Caco-2 (cell line): ENCODE measurements around the gene SPINT3. TPM values are rescaled to one million over a fixed set of nuclear protein-coding genes. Genes with fewer than 3 reads are reported as not detected.
"Not testable (repeated sequence)": the region's sequence is repeated elsewhere in the genome, so short reads cannot be mapped to it uniquely, and the experiment has no call there.

Source experiments
- BruUV-seq: library from RNA; stranded (reverse); fragments of 400-500 nt; replicated peaks from 2 replicates; lab custom pipeline; 2021; lab: Mats Ljungman, UMichigan
- CTCF ChIA-PET: fragments of 300-600 bp; sonication (Branson Sonifier 250); formaldehyde crosslinking; loops from one replicate; lab custom pipeline; 2022; ENCODE audit warnings: antibody characterized with exemption; lab: Charles Lee
- POLR2A ChIA-PET: fragments of 300-600 bp; sonication (Branson Sonifier 250); formaldehyde crosslinking; loops from one replicate; lab custom pipeline; 2022; ENCODE audit warnings: antibody characterized with exemption; lab: Charles Lee
- DNase-seq, 2 experiments: peaks; one replicate each; pipeline versions ENCODE4 v3.0.0 to v3.0.0-alpha.2; 2020 to 2022
- H3K27me3 ChIP-seq: replicated peaks from 2 replicates; pipeline ENCODE4 v1.6.0; 2011; ENCODE audit warnings: low read length; ENCODE audit not compliant: control insufficient read depth, insufficient read depth
- H3K36me3 ChIP-seq: 2 replicates; pipeline ENCODE4 v1.5.1; 2011; ENCODE audit warnings: low read length; ENCODE audit not compliant: control insufficient read depth, insufficient read depth
- H3K4me1 ChIP-seq: fragments of 250-450 bp; sonication (Bioruptor Pico); 2 replicates; pipeline ENCODE4 v1.5.1; 2020; ENCODE audit warnings: mild to moderate bottlenecking
- H3K4me3 ChIP-seq: 2 replicates; pipeline ENCODE4 v1.5.1; 2011; ENCODE audit warnings: low read depth, mild to moderate bottlenecking, control low read depth, low read length
- H3K9me3 ChIP-seq: fragments of 250-450 bp; sonication (Bioruptor Pico); 2 replicates; pipeline ENCODE4 v1.5.1; 2020; ENCODE audit warnings: mild to moderate bottlenecking, moderate library complexity
- H3K27ac Mint-ChIP-seq: one replicate; pipeline ENCODE4 v1.8.0; 2022; ENCODE audit warnings: mixed read lengths; ENCODE audit not compliant: unreplicated experiment
- H3K27me3 Mint-ChIP-seq: one replicate; pipeline ENCODE4 v1.8.0; 2022; ENCODE audit warnings: mixed read lengths; ENCODE audit not compliant: insufficient read depth, unreplicated experiment
- H3K36me3 Mint-ChIP-seq: one replicate; pipeline ENCODE4 v1.8.0; 2022; ENCODE audit warnings: mild to moderate bottlenecking, mixed read lengths; ENCODE audit not compliant: insufficient read depth, unreplicated experiment
- H3K4me1 Mint-ChIP-seq: one replicate; pipeline ENCODE4 v1.8.0; 2022; ENCODE audit warnings: low read depth, mixed read lengths; ENCODE audit not compliant: unreplicated experiment
- H3K4me3 Mint-ChIP-seq: one replicate; pipeline ENCODE4 v1.8.0; 2022; ENCODE audit warnings: mild to moderate bottlenecking, moderate library complexity, mixed read lengths; ENCODE audit not compliant: unreplicated experiment
- H3K9me3 Mint-ChIP-seq: one replicate; pipeline ENCODE4 v1.8.0; 2022; ENCODE audit warnings: mixed read lengths; ENCODE audit not compliant: unreplicated experiment
- intact Hi-C: fragments of 100-400 bp; cut with micrococcal nuclease; formaldehyde crosslinking; loops from one replicate; pipeline ENCODE4 v1.10.0; 2022; ENCODE audit not compliant: unreplicated experiment
- total RNA-seq: library from RNA; stranded (reverse); gene quantifications from 2 replicates; pipeline ENCODE4 v1.2.3, GENCODE V29; 2022
- TF ChIP-seq, protein P1 (sequence below), 2 experiments: fragments of 200-600 bp in 1 of 2; IDR thresholded peaks; 1 replicate in 1 of 2; 2 replicates in 1 of 2; pipeline versions ENCODE4 v1.5.1 to v1.8.0; 2011 to 2022; ENCODE audit warnings: antibody characterized with exemption in 1 of 2, control low read depth in 1 of 2, inconsistent platforms in 1 of 2, low read depth in 1 of 2, low read length in 1 of 2, mild to moderate bottlenecking in 1 of 2, moderate library complexity in 1 of 2; ENCODE audit not compliant: insufficient read depth in 1 of 2, severe bottlenecking in 1 of 2, unreplicated experiment in 1 of 2

SPINT3 gene
- total RNA-seq, 1 experiment from 2014 or later = not detected

DNA sequence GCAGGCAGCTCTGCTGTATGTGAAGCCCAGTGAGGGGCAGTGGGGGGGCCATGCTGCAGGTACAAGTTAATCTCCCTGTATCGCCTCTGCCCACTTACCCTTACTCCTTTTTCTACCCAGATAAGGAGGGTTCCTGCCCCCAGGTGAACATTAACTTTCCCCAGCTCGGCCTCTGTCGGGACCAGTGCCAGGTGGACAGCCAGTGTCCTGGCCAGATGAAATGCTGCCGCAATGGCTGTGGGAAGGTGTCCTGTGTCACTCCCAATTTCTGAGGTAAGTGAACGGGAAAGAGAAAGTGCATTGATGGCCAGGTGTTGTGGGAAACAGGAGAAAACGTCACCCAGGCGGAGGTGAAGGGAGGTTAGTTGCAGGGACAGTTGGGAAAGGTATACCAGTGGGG is 35.6 kb downstream of the SPINT3 start:
- Mint-ChIP-seq H3K4me3 (no peak overlapping the region), H3K4me1 (no peaks in the 10 kb centered on the region), H3K27me3 (peaks cover 16% of the 10 kb centered on the region), H3K27ac (no peak overlapping the region), H3K9me3 (no peaks in the 10 kb centered on the region), H3K36me3 (no peaks in the 10 kb centered on the region)
- TF ChIP-seq, protein P1, sequence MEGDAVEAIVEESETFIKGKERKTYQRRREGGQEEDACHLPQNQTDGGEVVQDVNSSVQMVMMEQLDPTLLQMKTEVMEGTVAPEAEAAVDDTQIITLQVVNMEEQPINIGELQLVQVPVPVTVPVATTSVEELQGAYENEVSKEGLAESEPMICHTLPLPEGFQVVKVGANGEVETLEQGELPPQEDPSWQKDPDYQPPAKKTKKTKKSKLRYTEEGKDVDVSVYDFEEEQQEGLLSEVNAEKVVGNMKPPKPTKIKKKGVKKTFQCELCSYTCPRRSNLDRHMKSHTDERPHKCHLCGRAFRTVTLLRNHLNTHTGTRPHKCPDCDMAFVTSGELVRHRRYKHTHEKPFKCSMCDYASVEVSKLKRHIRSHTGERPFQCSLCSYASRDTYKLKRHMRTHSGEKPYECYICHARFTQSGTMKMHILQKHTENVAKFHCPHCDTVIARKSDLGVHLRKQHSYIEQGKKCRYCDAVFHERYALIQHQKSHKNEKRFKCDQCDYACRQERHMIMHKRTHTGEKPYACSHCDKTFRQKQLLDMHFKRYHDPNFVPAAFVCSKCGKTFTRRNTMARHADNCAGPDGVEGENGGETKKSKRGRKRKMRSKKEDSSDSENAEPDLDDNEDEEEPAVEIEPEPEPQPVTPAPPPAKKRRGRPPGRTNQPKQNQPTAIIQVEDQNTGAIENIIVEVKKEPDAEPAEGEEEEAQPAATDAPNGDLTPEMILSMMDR (IDR thresholded peaks at IDR 0.05; ENCODE audit: insufficient read depth in 1 of 2, low read depth in 1 of 2, low read length in 1 of 2, severe bottlenecking in 1 of 2, unreplicated experiment in 1 of 2) = no peak
- DNase-seq = no peak
- POLR2A ChIA-PET = no interaction called here
- Histone ChIP-seq H3K9me3 (peaks cover 11% of the 10 kb centered on the region), H3K36me3 (no peaks in the 10 kb centered on the region), H3K4me1 (no peaks in the 10 kb centered on the region), H3K27me3 (peaks cover 4% of the 10 kb centered on the region; the same call in 1 of the 2 replicates), H3K4me3 (no peak overlapping the region)
- CTCF ChIA-PET = no interaction called here
- intact Hi-C loops = no loop called here
- BruUV-seq = no TSS peak

DNA sequence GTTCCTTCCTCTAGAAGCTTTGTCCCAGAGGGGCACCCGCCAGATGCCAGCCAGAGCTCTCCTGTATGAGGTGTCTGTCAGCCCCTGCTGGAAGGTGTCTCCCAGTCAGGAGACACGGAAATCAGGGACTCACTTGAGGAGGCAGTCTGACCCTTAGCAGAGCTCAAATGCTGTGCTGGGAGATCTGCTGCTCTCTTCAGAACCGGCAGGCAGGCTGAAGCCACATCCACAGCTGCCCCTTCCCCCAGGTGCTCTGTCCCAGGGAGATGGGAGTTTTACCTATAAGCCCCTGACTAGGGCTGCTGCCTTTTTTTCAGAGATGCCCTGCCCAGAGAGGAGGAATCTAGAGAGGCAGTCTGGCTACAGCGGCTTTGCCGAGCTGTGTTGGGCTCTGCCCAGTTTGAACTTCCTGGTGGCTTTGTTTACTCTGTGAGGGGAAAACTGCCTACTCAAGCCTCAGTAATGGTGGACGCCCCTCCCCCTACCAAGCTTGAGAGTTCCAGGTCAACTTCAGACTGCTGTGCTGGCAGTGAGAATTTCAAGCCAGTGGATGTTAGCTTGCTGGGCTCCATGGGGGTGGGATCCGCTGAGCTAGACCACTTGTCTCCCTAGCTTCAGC is 37.8 kb downstream of the SPINT3 start:
- H3K4me1 Mint-ChIP-seq, intact Hi-C loops, H3K4me3 ChIP-seq, DNase-seq, H3K36me3 Mint-ChIP-seq, H3K9me3 Mint-ChIP-seq, H3K4me3 Mint-ChIP-seq, H3K36me3 ChIP-seq, H3K27me3 ChIP-seq, H3K27ac Mint-ChIP-seq, H3K4me1 ChIP-seq, POLR2A ChIA-PET, BruUV-seq: not testable (repeated sequence)
- H3K27me3 Mint-ChIP-seq = peaks cover 22% of the 10 kb centered on the region
- peaks cover 11% of the 10 kb centered on the region for H3K9me3 ChIP-seq
- CTCF ChIA-PET = interaction anchor here (0.5 to 0.8 kb wide), 2 partner anchors 85 to 294 kb away, joined by 7 to 8 read pairs; no protein-coding TSS in a partner anchor

DNA sequence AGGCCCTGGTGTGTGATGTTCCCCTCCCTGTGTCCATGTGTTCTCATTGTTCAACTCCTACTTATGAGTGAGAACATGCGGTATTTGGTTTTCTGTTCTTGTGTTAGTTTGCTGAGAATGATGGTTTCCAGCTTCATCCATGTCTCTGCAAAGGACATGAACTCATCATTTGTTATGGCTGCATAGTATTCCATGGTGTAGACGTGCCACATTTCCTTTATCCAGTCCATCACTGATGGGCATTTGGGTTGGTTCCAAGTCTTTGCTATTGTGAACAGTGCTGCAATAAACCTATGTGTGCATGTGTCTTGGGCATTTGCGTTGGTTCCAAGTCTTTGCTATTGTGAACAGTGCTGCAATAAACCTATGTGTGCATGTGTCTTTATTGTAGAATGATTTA is 43.1 kb downstream of the SPINT3 start:
- BruUV-seq, CTCF ChIA-PET: not testable (repeated sequence)

GRCh38 chr20:45470937-45471336 is 44.5 kb downstream of the SPINT3 start:
- no peaks in the 10 kb centered on the region for H3K9me3 Mint-ChIP-seq
- DNase-seq = peak in 1 of 2 experiments; percentile 65
- no TSS peak for BruUV-seq
- H3K4me3 ChIP-seq = peak overlapping the region; percentile 44
- intact Hi-C loops = loop anchor here (1.0 to 2.0 kb wide), 2 partner anchors 34 to 152 kb away; no protein-coding TSS in a partner anchor
- ChIA-PET CTCF (interaction anchor here (0.6 to 2.8 kb wide), 8 partner anchors 15 to 300 kb away, joined by 3 to 15 read pairs (median 6); no protein-coding TSS in a partner anchor), POLR2A (no interaction called here)
- no peaks in the 10 kb centered on the region for H3K36me3 ChIP-seq
- H3K27me3 Mint-ChIP-seq = peaks cover 15% of the 10 kb centered on the region
- H3K36me3 Mint-ChIP-seq = no peaks in the 10 kb centered on the region
- no peak overlapping the region for H3K27ac Mint-ChIP-seq
- peaks cover 18% of the 10 kb centered on the region; the same call in 1 of the 2 replicates for H3K4me1 ChIP-seq
- TF ChIP-seq, protein P1 (IDR thresholded peaks at IDR 0.05; ENCODE audit: insufficient read depth in 1 of 2, low read depth in 1 of 2, low read length in 1 of 2, severe bottlenecking in 1 of 2, unreplicated experiment in 1 of 2) = peak in 1 of 2 experiments; percentile 46
- no peaks in the 10 kb centered on the region for H3K9me3 ChIP-seq
- peak overlapping the region; percentile 77 for H3K4me3 Mint-ChIP-seq
- H3K27me3 ChIP-seq = peaks cover 9% of the 10 kb centered on the region
- H3K4me1 Mint-ChIP-seq = peaks cover 8% of the 10 kb centered on the region

More for the DNA sequence above, 43.1 kb downstream of the SPINT3 start:
- peaks cover 15% of the 10 kb centered on the region for H3K27me3 Mint-ChIP-seq
- intact Hi-C loops, DNase-seq, H3K9me3 ChIP-seq, H3K9me3 Mint-ChIP-seq, H3K4me3 ChIP-seq, H3K27ac Mint-ChIP-seq, H3K27me3 ChIP-seq, H3K4me1 Mint-ChIP-seq, H3K36me3 Mint-ChIP-seq, H3K36me3 ChIP-seq, POLR2A ChIA-PET, H3K4me3 Mint-ChIP-seq: not testable (repeated sequence)
- peaks cover 18% of the 10 kb centered on the region; the same call in 1 of the 2 replicates for H3K4me1 ChIP-seq
